Measurements from ENCODE around the gene MYMX. TPM values are rescaled to one million over a fixed set of nuclear protein-coding genes. Genes with fewer than 3 reads are reported as not detected.

MYMX gene
- total and polyA plus RNA-seq, 5 experiments from 2014 or later, result not detected

- Mint-ChIP-seq H3K4me1 (peaks cover 34 to 85% (median 65%) of the 10 kb centered on the region in 4 donors), H3K4me3 (peak overlapping the region; percentile 78 to 92 (median 87)), H3K27me3 (no peaks in the 10 kb centered on the region), H3K9me3 (no peaks in the 10 kb centered on the region), H3K27ac (peak overlapping the region in 8 of 10 donors; percentile 11 to 96 (median 94)), H3K36me3 (peaks cover 0 to 25% (median 4%) of the 10 kb centered on the region in 3 donors)
- DNase-seq (peak in 1 of 10 donors; percentile 15), ATAC-seq (no peak)
- POLR2A ChIA-PET, result interaction anchor here (5.9 kb wide), 1 partner anchor 12 kb away, joined by 156 read pairs; the partner anchor contains the start of gene HSP90AB1
These were observed 42.2 kb downstream of the MYMX start for GRCh38 chr6:44258921-44259320.

- POLR2A ChIA-PET, result interaction anchor here (0.6 kb wide), 1 partner anchor 12 kb away, joined by 3 read pairs; no protein-coding TSS in a partner anchor
- no peaks in the 10 kb centered on the region for H3K9me3 Mint-ChIP-seq
- DNase-seq (peak in 1 of 10 donors; percentile 52), ATAC-seq (no peak)
- peak overlapping the region in 1 of 10 donors; percentile 11 for H3K4me3 Mint-ChIP-seq
- peaks cover 38 to 86% (median 66%) of the 10 kb centered on the region in 4 donors for H3K4me1 Mint-ChIP-seq
- H3K27ac Mint-ChIP-seq, result peak overlapping the region in 2 of 10 donors; percentile 13 to 27
- H3K36me3 Mint-ChIP-seq, result peaks cover 0 to 15% (median 2%) of the 10 kb centered on the region in 3 donors
- H3K27me3 Mint-ChIP-seq, result no peaks in the 10 kb centered on the region
These were observed 43.3 kb downstream of the MYMX start for GRCh38 chr6:44260011-44260410.

GRCh38 chr6:44260451-44261297, 43.9 kb downstream of the MYMX start:
- Mint-ChIP-seq H3K4me1 (peaks cover 34 to 80% (median 63%) of the 10 kb centered on the region in 4 donors), H3K27ac (peak overlapping the region in 6 of 10 donors; percentile 3 to 80 (median 6)), H3K27me3 (no peaks in the 10 kb centered on the region), H3K36me3 (peaks cover 0 to 8% (median 0%) of the 10 kb centered on the region in 3 donors), H3K9me3 (no peaks in the 10 kb centered on the region), H3K4me3 (peak overlapping the region in 5 of 10 donors; percentile 16 to 34 (median 30))
- POLR2A ChIA-PET, result interaction anchor here (0.6 to 4.5 kb wide), 2 partner anchors 13 to 14 kb away, joined by 3 to 54 read pairs; partner anchors contain the start of gene HSP90AB1
- DNase-seq (peak in 1 of 10 donors; percentile 49), ATAC-seq (no peak)

- POLR2A ChIA-PET, result interaction anchor here (1.8 to 4.5 kb wide), 2 partner anchors 15 to 38 kb away, joined by 6 to 54 read pairs; partner anchors contain the start of genes HSP90AB1 and SLC29A1
- peak overlapping the region in 2 of 10 donors; percentile 95 to 96 for H3K27ac Mint-ChIP-seq
- peak overlapping the region in 1 of 10 donors; percentile 30 for H3K4me3 Mint-ChIP-seq
- DNase-seq (no peak), ATAC-seq (no peak)
- no peaks in the 10 kb centered on the region for H3K27me3 Mint-ChIP-seq
- peaks cover 0 to 6% (median 0%) of the 10 kb centered on the region in 3 donors for H3K36me3 Mint-ChIP-seq
- peaks cover 28 to 78% (median 62%) of the 10 kb centered on the region in 4 donors for H3K4me1 Mint-ChIP-seq
- no peaks in the 10 kb centered on the region for H3K9me3 Mint-ChIP-seq
These were observed 44.9 kb downstream of the MYMX start for GRCh38 chr6:44261581-44261980.

GRCh38 chr6:44262467-44263353, 46.0 kb downstream of the MYMX start:
- Mint-ChIP-seq H3K36me3 (peaks cover 0 to 5% (median 0%) of the 10 kb centered on the region in 3 donors), H3K4me1 (peaks cover 31 to 73% (median 62%) of the 10 kb centered on the region in 4 donors), H3K27me3 (no peaks in the 10 kb centered on the region), H3K9me3 (no peaks in the 10 kb centered on the region), H3K27ac (peak overlapping the region; percentile 82 to 96 (median 94)), H3K4me3 (peak overlapping the region; percentile 84 to 97 (median 92))
- POLR2A ChIA-PET, result interaction anchor here (1.8 to 4.5 kb wide), 2 partner anchors 16 to 39 kb away, joined by 6 to 54 read pairs; partner anchors contain the start of genes HSP90AB1 and SLC29A1
- DNase-seq, result peak in 1 of 10 donors; percentile 18
- peak in 1 of 2 donors; percentile 3 for ATAC-seq

GRCh38 chr6:44263354-44264100, 46.8 kb downstream of the MYMX start:
- POLR2A ChIA-PET, result interaction anchor here (1.1 to 4.5 kb wide), 4 partner anchors 8 to 40 kb away, joined by 3 to 54 read pairs (median 6); partner anchors contain the start of genes HSP90AB1 and SLC29A1
- H3K9me3 Mint-ChIP-seq, result no peaks in the 10 kb centered on the region
- peak; percentile 5 to 7 for ATAC-seq
- peaks cover 24 to 69% (median 58%) of the 10 kb centered on the region in 4 donors for H3K4me1 Mint-ChIP-seq
- peak overlapping the region; percentile 84 to 97 (median 92) for H3K4me3 Mint-ChIP-seq
- H3K36me3 Mint-ChIP-seq, result peaks cover 0 to 5% (median 0%) of the 10 kb centered on the region in 3 donors
- peak overlapping the region; percentile 82 to 96 (median 94) for H3K27ac Mint-ChIP-seq
- no peaks in the 10 kb centered on the region for H3K27me3 Mint-ChIP-seq
- peak in 2 of 10 donors; percentile 41 to 59 for DNase-seq

- peak overlapping the region; percentile 82 to 96 (median 94) for H3K27ac Mint-ChIP-seq
- peaks cover 24 to 62% (median 55%) of the 10 kb centered on the region in 4 donors for H3K4me1 Mint-ChIP-seq
- no peaks in the 10 kb centered on the region for H3K36me3 Mint-ChIP-seq
- H3K27me3 Mint-ChIP-seq, result peaks cover 0 to 4% (median 0%) of the 10 kb centered on the region in 5 donors
- ATAC-seq (peak in 1 of 2 donors; percentile 29), DNase-seq (peak in 1 of 10 donors; percentile 50)
- peak overlapping the region; percentile 84 to 97 (median 92) for H3K4me3 Mint-ChIP-seq
- H3K9me3 Mint-ChIP-seq, result no peaks in the 10 kb centered on the region
- POLR2A ChIA-PET, result interaction anchor here (0.8 to 4.5 kb wide), 4 partner anchors 9 to 22 kb away, joined by 3 to 54 read pairs (median 5); partner anchors contain the start of gene HSP90AB1
These were observed 47.7 kb downstream of the MYMX start for GRCh38 chr6:44264154-44265006.

GRCh38 chr6:44265007-44265721, 48.4 kb downstream of the MYMX start, which contains the start of gene NFKBIE:
TSS of gene NFKBIE (minus strand) at chr6:44265551. CDS start at chr6:44265346, 205 bp downstream.
- Mint-ChIP-seq H3K4me1 (peaks cover 27 to 67% (median 58%) of the 10 kb centered on the region in 4 donors), H3K9me3 (no peaks in the 10 kb centered on the region), H3K4me3 (peak within 1 kb of the TSS; percentile 84 to 98 (median 96)), H3K27ac (peak within 1 kb of the TSS; percentile 89 to 97 (median 95)), H3K27me3 (peaks cover 0 to 11% (median 3%) of the 10 kb centered on the region in 5 donors), H3K36me3 (no peaks in the 10 kb centered on the region)
- DNase-seq, result peak; percentile 86 to 98 (median 95)
- ATAC-seq, result peak; percentile 71 to 79
- POLR2A ChIA-PET, result interaction anchor here (0.8 to 4.5 kb wide), 5 partner anchors 10 to 23 kb away, joined by 3 to 54 read pairs (median 7); partner anchors contain the start of gene HSP90AB1

GRCh38 chr6:44265722-44266233, 49.1 kb downstream of the MYMX start:
- peaks cover 27 to 67% (median 55%) of the 10 kb centered on the region in 4 donors for H3K4me1 Mint-ChIP-seq
- H3K4me3 Mint-ChIP-seq, result peak overlapping the region; percentile 84 to 98 (median 94)
- H3K27me3 Mint-ChIP-seq, result peaks cover 0 to 11% (median 3%) of the 10 kb centered on the region in 5 donors
- POLR2A ChIA-PET, result interaction anchor here (1.1 to 3.2 kb wide), 2 partner anchors 9 to 19 kb away, joined by 3 to 27 read pairs; partner anchors contain the start of genes HSP90AB1 and SLC35B2
- no peak for ATAC-seq
- peak overlapping the region; percentile 89 to 97 (median 94) for H3K27ac Mint-ChIP-seq
- H3K9me3 Mint-ChIP-seq, result no peaks in the 10 kb centered on the region
- no peak for DNase-seq
- H3K36me3 Mint-ChIP-seq, result no peaks in the 10 kb centered on the region

Data from naive thymus-derived CD8-positive, alpha-beta T cell (primary cell).